Activated CD8-positive, alpha-beta memory T cell treated with anti-CD3 and anti-CD28 coated beads, Interleukin-2, amount 50 U/mL, for 24 hours (primary cell): ENCODE results near the gene ACP7.
"Not testable (repeated sequence)": the region's sequence is repeated elsewhere in the genome, so short reads cannot be mapped to it uniquely, and the experiment has no call there.

Experiments used
- DNase-seq: peaks from one replicate; pipeline ENCODE4 v3.0.0-alpha.2; 2020; ENCODE audit errors: extremely low read depth

ACP7 gene

GRCh38 chr19:39130337-39131254, 46.4 kb downstream of the ACP7 start:
- no peak for DNase-seq

GRCh38 chr19:39131255-39131755, 47.1 kb downstream of the ACP7 start:
- no peak for DNase-seq

- DNase-seq: no peak
Observed at GRCh38 chr19:39132344-39132969, 48.3 kb downstream of the ACP7 start.

GRCh38 chr19:39133431-39134270, 49.5 kb downstream of the ACP7 start:
- DNase-seq: no peak

DNA sequence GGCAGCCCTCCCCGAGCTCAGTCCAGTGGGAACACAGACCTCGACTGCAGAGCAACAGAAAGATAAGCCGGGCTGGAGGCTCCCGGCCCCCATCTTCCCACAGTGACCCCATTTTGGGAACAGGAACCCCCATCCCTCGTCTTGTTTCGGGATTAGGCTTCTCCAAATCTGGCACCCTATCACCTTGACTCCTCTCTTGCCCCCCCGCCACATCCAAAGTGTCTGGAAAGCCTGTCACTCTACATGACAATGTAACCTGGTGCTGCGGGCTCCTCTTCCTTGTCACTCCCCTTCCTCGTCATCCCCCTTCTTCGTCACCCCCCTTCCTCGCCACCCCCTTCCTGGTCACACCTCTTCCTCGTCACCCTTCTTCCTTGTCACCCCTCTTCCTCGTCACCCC, 51.5 kb downstream of the ACP7 start:
- DNase-seq: no peak

DNA sequence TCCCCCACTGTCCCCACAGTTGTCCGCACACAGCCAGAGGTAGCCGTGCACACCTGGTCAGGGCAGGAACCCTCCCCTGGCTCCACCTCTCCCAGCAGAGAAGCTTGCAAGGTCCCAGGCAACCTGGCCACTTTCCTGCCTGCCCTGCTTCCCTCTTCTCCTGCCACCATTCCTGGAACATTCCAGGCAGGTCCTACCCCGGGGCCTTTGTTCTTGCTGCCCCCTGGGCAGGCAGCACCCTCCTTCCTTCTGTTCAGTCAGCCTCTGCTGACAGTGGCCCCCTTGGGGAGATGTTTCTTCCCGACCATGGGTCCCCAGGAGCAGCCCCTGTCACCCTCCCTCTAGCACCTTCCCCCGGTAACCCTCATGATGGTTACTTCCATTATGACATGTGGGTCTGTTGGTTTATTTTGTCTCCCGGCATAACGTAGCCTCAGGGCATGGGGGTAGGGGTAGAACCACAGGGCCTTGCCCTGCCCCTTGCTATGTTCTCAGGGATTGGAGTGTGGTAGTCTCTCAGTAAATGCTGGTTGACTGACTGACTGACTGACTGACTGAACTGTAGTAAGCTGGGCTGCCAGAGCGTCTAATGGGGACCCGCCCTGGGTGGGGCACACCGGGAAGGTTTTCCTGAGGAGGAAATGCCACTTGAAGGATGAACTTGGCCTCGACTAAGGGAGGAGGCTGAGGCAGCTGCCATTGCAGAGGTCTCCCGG, 52.2 kb downstream of the ACP7 start:
- DNase-seq: no peak

- DNase-seq: no peak
Observed at GRCh38 chr19:39137131-39137530, 53.0 kb downstream of the ACP7 start.

- no peak for DNase-seq
Observed at GRCh38 chr19:39138221-39139211, 54.3 kb downstream of the ACP7 start.

DNA sequence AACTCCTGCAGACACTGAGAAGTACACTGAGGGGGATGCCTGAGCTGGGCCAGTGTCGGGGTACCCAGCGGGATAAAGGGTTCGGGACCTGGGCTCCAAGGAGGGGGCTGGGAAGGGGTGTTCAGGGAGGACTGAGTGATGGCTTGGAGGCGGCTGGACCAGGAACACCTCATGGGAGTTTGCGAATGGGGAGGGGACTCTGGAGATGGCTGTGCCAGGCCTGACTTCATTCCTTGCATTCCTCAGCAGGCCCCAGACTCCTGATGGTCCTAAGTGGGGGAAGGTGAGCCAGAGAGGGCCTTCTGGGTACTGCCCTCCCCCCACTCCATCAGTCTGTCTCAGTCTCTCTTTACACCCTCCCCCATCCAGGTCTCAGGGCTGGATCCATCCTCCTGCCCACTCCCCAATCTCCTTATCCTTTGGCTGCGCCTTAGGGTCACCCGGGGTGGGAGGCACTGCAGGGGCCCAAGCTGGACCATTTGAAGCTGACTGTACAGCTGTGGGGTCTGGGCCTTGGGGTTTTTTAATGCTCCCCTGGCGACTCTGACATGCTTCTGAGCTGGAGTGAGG, 55.2 kb downstream of the ACP7 start:
- no peak for DNase-seq

GRCh38 chr19:39139971-39140453, 55.8 kb downstream of the ACP7 start:
- no peak for DNase-seq

DNA sequence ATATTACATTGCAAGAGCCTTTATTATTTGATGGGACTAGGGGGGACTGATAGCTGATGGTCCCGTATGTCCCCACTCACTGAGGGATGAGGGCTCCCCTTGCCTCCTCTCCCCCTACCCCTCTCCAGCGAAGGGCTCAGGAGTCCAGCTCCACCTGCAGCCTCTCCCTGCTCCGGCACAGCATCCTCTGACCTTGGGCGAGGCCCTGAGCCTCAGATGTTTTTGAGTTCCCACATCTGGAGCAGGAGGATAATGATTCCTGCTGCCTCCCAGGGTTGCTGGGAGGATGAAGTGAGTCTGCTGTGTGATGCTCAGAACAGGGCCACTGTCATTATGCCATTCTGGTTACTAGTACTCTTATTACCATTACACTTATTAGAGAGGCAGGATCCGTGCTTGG, 56.4 kb downstream of the ACP7 start:
- DNase-seq: no peak

- no peak for DNase-seq
Observed at GRCh38 chr19:39141929-39142328, 57.8 kb downstream of the ACP7 start.

GRCh38 chr19:39142630-39143029, 58.5 kb downstream of the ACP7 start:
- DNase-seq: no peak

DNA sequence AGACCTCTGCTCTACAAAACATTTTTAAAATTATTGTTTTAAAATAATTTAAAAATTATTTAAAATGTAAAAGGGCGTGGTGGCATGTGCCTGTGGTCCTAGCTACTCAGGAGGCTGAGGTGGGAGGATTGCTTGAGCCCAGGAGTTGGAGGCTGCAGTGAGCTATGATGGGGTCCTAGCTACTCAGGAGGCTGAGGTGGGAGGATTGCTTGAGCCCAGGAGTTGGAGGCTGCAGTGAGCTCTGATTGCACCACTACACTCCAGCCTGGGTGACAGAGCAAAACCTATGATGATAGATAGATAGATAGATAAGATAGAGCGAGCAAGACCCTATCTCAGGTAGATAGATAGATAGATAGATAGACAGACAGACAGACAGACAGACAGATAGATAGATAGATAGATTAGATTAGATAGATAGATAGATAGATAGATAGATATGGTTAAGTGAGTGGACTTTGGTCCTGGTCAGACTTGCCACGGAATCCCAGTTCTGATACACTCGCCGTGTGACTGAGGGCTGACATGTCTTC, 59.7 kb downstream of the ACP7 start:
- DNase-seq: not testable (repeated sequence)

GRCh38 chr19:39144290-39145071, 60.3 kb downstream of the ACP7 start:
- DNase-seq: no peak

- DNase-seq: no peak
Observed at GRCh38 chr19:39145180-39145953, 61.2 kb downstream of the ACP7 start.

DNA sequence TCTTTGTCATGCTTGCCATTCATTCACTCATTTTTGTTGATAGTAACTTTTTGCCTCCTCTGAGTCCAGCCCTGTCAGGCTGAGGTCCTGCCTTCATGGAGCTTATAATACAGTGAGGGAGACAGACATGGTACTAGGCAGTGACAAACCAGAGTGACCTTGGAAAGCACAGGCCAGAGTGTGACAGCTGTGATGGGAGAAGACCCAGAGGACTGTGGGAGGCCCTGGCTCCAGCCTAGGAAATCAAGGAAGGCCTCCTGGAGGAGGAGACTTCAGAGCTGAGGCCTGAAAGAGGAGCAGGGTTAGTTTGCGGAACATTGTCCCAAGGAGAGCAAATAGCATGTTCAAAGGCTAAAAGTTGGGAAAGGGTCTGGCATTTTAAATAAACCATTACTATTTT, 61.9 kb downstream of the ACP7 start:
- no peak for DNase-seq
